Thyroid gland (tissue), 4 donors: ENCODE data around the gene GSTA3. TPM values are rescaled to one million over a fixed set of nuclear protein-coding genes. Genes with fewer than 3 reads are reported as not detected.
"Not testable (repeated sequence)": the region's sequence is repeated elsewhere in the genome, so short reads cannot be mapped to it uniquely, and the experiment has no call there.

Source experiments
- DNase-seq, 2 donors: peaks; one replicate each; pipeline ENCODE4 v3.0.0-alpha.2; 2019
- H3K27ac ChIP-seq, 3 donors: fragments of 200-600 bp; sonication (generic); 1 replicate in 2 of 3; 2 replicates in 1 of 3; pipeline ENCODE4 v1.5.1; 2016 to 2019; ENCODE audit warnings: mild to moderate bottlenecking in 1 of 3, moderate library complexity in 1 of 3
- H3K27me3 ChIP-seq: fragments of 200-600 bp; sonication (generic); one replicate; pipeline ENCODE4 v1.5.1; 2019
- H3K36me3 ChIP-seq, 2 donors: fragments of 200-600 bp; sonication (generic); one replicate each; pipeline ENCODE4 v1.5.1; 2016 to 2019
- H3K4me1 ChIP-seq, 2 donors: fragments of 200-600 bp; sonication (generic); one replicate each; pipeline ENCODE4 v1.5.1; 2017 to 2019
- H3K4me3 ChIP-seq, 3 donors: fragments of 200-600 bp; sonication (generic); replicated peaks in 1 of 3; 1 replicate in 2 of 3; 2 replicates in 1 of 3; pipeline ENCODE4 v1.5.1; 2016; ENCODE audit warnings: mild to moderate bottlenecking in 1 of 3
- H3K9me3 ChIP-seq: fragments of 200-600 bp; sonication (generic); one replicate; pipeline ENCODE4 v1.5.1; 2017
- POLR2A ChIP-seq, 2 donors: fragments of 450-650 bp; IDR thresholded peaks; one replicate each; pipeline ENCODE4 v1.6.1; 2017; ENCODE audit warnings: antibody characterized with exemption in 2 of 2, mild to moderate bottlenecking in 2 of 2, moderate library complexity in 1 of 2
- WGBS, 2 donors: methylation state at CpG; one replicate each; pipeline ENCODE4 v1.1.5; 2017; 5-methylcytosine and 5-hydroxymethylcytosine counted together
- intact Hi-C: fragments of 100-400 bp; cut with DNase I; formaldehyde crosslinking; loops from one replicate; pipeline ENCODE4 v1.15.1; 2023
- total RNA-seq, 4 donors: library from RNA; depleted of rRNA; stranded (reverse); fragments of >200 nt; gene quantifications; one replicate each; pipeline ENCODE4 v1.2.3, GENCODE V29; 2016
- TF ChIP-seq, protein P1 (sequence below), 6 experiments: fragments of 200-600 bp in 3 of 6; fragments of 450-650 bp in 3 of 6; sonication (generic) in 3 of 6; IDR thresholded peaks; one replicate each; pipeline ENCODE4 v1.5.1; 2016 to 2019; ENCODE audit warnings: antibody characterized with exemption in 6 of 6, mild to moderate bottlenecking in 2 of 6, inconsistent platforms in 1 of 6, moderate library complexity in 1 of 6

Gene GSTA3
- total RNA-seq, 4 donors from 2014 or later, result not detected

GRCh38 chr6:52946306-52946705 is 36.8 kb upstream of the GSTA3 start:
- H3K27ac ChIP-seq, result no peak overlapping the region
- intact Hi-C loops, result no loop called here
- 38 to 39% methylated on average over 5 of the region's 5 CpGs for WGBS, 2 donors
- H3K9me3 ChIP-seq, result no peaks in the 10 kb centered on the region
- peaks cover 4 to 10% of the 10 kb centered on the region in 2 donors for H3K4me1 ChIP-seq
- no peak for DNase-seq
- no peaks in the 10 kb centered on the region for H3K27me3 ChIP-seq
- H3K36me3 ChIP-seq, result no peaks in the 10 kb centered on the region
- TF ChIP-seq, protein P1, sequence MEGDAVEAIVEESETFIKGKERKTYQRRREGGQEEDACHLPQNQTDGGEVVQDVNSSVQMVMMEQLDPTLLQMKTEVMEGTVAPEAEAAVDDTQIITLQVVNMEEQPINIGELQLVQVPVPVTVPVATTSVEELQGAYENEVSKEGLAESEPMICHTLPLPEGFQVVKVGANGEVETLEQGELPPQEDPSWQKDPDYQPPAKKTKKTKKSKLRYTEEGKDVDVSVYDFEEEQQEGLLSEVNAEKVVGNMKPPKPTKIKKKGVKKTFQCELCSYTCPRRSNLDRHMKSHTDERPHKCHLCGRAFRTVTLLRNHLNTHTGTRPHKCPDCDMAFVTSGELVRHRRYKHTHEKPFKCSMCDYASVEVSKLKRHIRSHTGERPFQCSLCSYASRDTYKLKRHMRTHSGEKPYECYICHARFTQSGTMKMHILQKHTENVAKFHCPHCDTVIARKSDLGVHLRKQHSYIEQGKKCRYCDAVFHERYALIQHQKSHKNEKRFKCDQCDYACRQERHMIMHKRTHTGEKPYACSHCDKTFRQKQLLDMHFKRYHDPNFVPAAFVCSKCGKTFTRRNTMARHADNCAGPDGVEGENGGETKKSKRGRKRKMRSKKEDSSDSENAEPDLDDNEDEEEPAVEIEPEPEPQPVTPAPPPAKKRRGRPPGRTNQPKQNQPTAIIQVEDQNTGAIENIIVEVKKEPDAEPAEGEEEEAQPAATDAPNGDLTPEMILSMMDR (IDR thresholded peaks at IDR 0.05), result no peak
- no peak for TF ChIP-seq POLR2A (IDR thresholded peaks at IDR 0.05)
- H3K4me3 ChIP-seq, result no peak overlapping the region

- H3K9me3 ChIP-seq, H3K27me3 ChIP-seq, H3K36me3 ChIP-seq, intact Hi-C loops, H3K4me3 ChIP-seq: not testable (repeated sequence)
- DNase-seq, result peak; percentile 53 to 62
- H3K27ac ChIP-seq, result peak overlapping the region in 1 of 3 donors; percentile 47
- WGBS, 2 donors, result 39 to 50% methylated on average over 10 of the region's 10 CpGs
- H3K4me1 ChIP-seq, result peaks cover 4 to 21% of the 10 kb centered on the region in 2 donors
Observed at GRCh38 chr6:52942821-52943220, 33.3 kb upstream of the GSTA3 start.

GRCh38 chr6:52942221-52942620 is 32.7 kb upstream of the GSTA3 start:
- no peak for DNase-seq
- peaks cover 4 to 24% of the 10 kb centered on the region in 2 donors for H3K4me1 ChIP-seq
- peak overlapping the region in 1 of 3 donors; percentile 47 for H3K27ac ChIP-seq
- TF ChIP-seq POLR2A (IDR thresholded peaks at IDR 0.05), result no peak
- TF ChIP-seq, protein P1 (IDR thresholded peaks at IDR 0.05), result no peak
- no peak overlapping the region for H3K4me3 ChIP-seq
- no peaks in the 10 kb centered on the region for H3K27me3 ChIP-seq
- no peaks in the 10 kb centered on the region for H3K36me3 ChIP-seq
- H3K9me3 ChIP-seq, result no peaks in the 10 kb centered on the region
- WGBS, 2 donors, result 79 to 88% methylated on average over 4 of the region's 4 CpGs
- intact Hi-C loops, result no loop called here

DNA sequence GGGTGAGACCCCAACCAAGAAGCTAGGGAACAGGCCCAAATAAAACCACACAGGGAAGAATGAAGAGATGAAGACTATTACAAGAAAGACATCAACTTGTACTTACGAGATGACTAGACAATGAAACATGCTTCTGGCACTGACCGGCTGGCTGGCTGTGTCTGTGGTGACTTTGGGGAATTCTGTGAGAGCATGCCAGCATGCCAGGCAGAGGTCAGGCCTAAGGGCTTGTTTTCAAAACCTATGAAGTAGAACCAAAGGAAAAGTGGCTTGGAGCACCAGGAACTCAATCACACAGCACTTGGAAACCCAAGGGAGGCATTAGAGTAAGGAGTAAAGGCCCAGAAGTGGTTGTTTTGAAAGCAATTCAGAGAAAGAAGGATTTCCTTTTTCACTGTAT is 28.4 kb upstream of the GSTA3 start:
- TF ChIP-seq, protein P1 (IDR thresholded peaks at IDR 0.05), result no peak
- TF ChIP-seq POLR2A (IDR thresholded peaks at IDR 0.05), result no peak
- WGBS, 2 donors, result 56 to 58% methylated on average over 2 of the region's 2 CpGs
- Histone ChIP-seq H3K9me3 (no peaks in the 10 kb centered on the region), H3K4me1 (peaks cover under 1 to 21% of the 10 kb centered on the region in 2 donors), H3K27me3 (no peaks in the 10 kb centered on the region), H3K36me3 (no peaks in the 10 kb centered on the region), H3K4me3 (no peak overlapping the region), H3K27ac (no peak overlapping the region)
- intact Hi-C loops, result no loop called here
- DNase-seq, result peak; percentile 53 to 61

GRCh38 chr6:52933778-52934177 is 24.3 kb upstream of the GSTA3 start:
- H3K36me3 ChIP-seq, result no peaks in the 10 kb centered on the region
- WGBS, 2 donors, result 91 to 92% methylated on average over 2 of the region's 2 CpGs
- H3K27ac ChIP-seq, result no peak overlapping the region
- peaks cover 4 to 12% of the 10 kb centered on the region in 2 donors for H3K4me1 ChIP-seq
- no peaks in the 10 kb centered on the region for H3K9me3 ChIP-seq
- DNase-seq, result no peak
- TF ChIP-seq, protein P1 (IDR thresholded peaks at IDR 0.05), result no peak
- no peak for TF ChIP-seq POLR2A (IDR thresholded peaks at IDR 0.05)
- intact Hi-C loops, result no loop called here
- H3K4me3 ChIP-seq, result no peak overlapping the region
- no peaks in the 10 kb centered on the region for H3K27me3 ChIP-seq

DNA sequence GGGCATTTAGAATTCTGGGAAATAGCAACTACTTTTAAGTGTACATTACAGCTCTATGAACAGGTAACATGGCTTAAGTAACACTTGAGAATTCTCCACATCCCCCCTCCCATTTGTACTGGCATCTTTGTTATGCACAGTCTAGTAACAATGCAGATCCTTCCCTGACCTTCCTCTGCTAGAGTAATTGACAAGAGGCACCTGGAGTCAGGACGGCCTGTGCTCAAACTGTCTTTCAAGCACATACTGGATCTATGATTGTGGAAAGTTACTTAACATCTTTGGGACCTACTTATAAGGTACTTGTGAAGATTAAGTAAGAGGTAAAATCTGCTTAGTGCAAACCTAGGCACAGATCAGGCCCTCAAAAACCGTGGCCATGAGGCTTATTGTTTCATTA is 21.9 kb upstream of the GSTA3 start:
- H3K4me3 ChIP-seq, result no peak overlapping the region
- peaks cover 0 to 4% of the 10 kb centered on the region in 2 donors for H3K4me1 ChIP-seq
- no peaks in the 10 kb centered on the region for H3K27me3 ChIP-seq
- peak; percentile 64 to 73 for DNase-seq
- H3K9me3 ChIP-seq, result no peaks in the 10 kb centered on the region
- H3K36me3 ChIP-seq, result no peaks in the 10 kb centered on the region
- 36 to 38% methylated on average over 2 of the region's 2 CpGs for WGBS, 2 donors
- H3K27ac ChIP-seq, result peak overlapping the region in 1 of 3 donors; percentile 45
- no peak for TF ChIP-seq POLR2A (IDR thresholded peaks at IDR 0.05)
- TF ChIP-seq, protein P1 (IDR thresholded peaks at IDR 0.05), result no peak
- intact Hi-C loops, result no loop called here
